ENCODE data around the gene KANK3.
"Not testable (repeated sequence)": the region's sequence is repeated elsewhere in the genome, so short reads cannot be mapped to it uniquely, and the experiment has no call there.

KANK3 gene

GRCh38 chr19:8370176-8371010 is 27.3 kb upstream of the KANK3 start:
- no peak for DNase-seq

GRCh38 chr19:8367327-8368001 is 24.4 kb upstream of the KANK3 start:
- no peak for DNase-seq

- no peak for DNase-seq
These were observed 23.9 kb upstream of the KANK3 start for GRCh38 chr19:8366961-8367326.

GRCh38 chr19:8366121-8366581 is 23.1 kb upstream of the KANK3 start:
- DNase-seq, result no peak

GRCh38 chr19:8363803-8364771 is 21.0 kb upstream of the KANK3 start, which contains the start of gene ANGPTL4:
Gene ANGPTL4, plus strand, starts transcription at chr19:8364155. Its CDS starts 167 bp downstream, at chr19:8364322.
- DNase-seq, result peak; percentile 52

- DNase-seq, result no peak
These were observed 19.1 kb upstream of the KANK3 start for GRCh38 chr19:8361921-8362793.

GRCh38 chr19:8360196-8360595 is 17.1 kb upstream of the KANK3 start:
- DNase-seq, result no peak

GRCh38 chr19:8358948-8359347 is 15.9 kb upstream of the KANK3 start:
- DNase-seq, result no peak

- DNase-seq, result no peak
These were observed 14.0 kb upstream of the KANK3 start for GRCh38 chr19:8357007-8357521.

GRCh38 chr19:8355631-8356402 is 12.8 kb upstream of the KANK3 start:
- DNase-seq, result no peak

GRCh38 chr19:8352845-8353244 is 9.8 kb upstream of the KANK3 start:
- not testable (repeated sequence) for DNase-seq

GRCh38 chr19:8352134-8352827 is 9.2 kb upstream of the KANK3 start:
- DNase-seq, result no peak

GRCh38 chr19:8349629-8350372 is 6.7 kb upstream of the KANK3 start:
- DNase-seq, result not testable (repeated sequence)

GRCh38 chr19:8343483-8343844 is 402 bp upstream of the KANK3 start:
- DNase-seq, result no peak

- no peak for DNase-seq
These were observed 762 bp downstream of the KANK3 start for GRCh38 chr19:8342316-8342683.

- DNase-seq, result not testable (repeated sequence)
These were observed 1.6 kb downstream of the KANK3 start for GRCh38 chr19:8341504-8341903.

- DNase-seq, result no peak
These were observed 2.5 kb downstream of the KANK3 start for GRCh38 chr19:8340341-8341096.

GRCh38 chr19:8338835-8339234 is 4.2 kb downstream of the KANK3 start:
- no peak for DNase-seq

- DNase-seq, result no peak
These were observed 5.3 kb downstream of the KANK3 start for GRCh38 chr19:8337728-8338127.

All from CD4-positive, alpha-beta T cell treated with Interleukin-17A for 1 hour (primary cell).